Neural cell (in vitro differentiated cells): ENCODE results near the gene RELN. TPM values are rescaled to one million over a fixed set of nuclear protein-coding genes. Genes with fewer than 3 reads are reported as not detected.

Experiments
- H2AFZ ChIP-seq: fragments of 200-600, 300-800 bp; sonication (generic), shearing (Covaris generic); 2 replicates; pipeline ENCODE4 v1.6.0; 2014; ENCODE audit warnings: low read depth, mild to moderate bottlenecking, antibody characterized with exemption, low read length, moderate library complexity
- H3F3A ChIP-seq: fragments of 200-600 bp; shearing (Covaris generic); 2 replicates; pipeline ENCODE4 v1.6.1; 2016; ENCODE audit warnings: mild to moderate bottlenecking, moderate library complexity, mixed read lengths, antibody characterized with exemption, low read length; ENCODE audit not compliant: insufficient read depth, poor library complexity, severe bottlenecking
- H3K27ac ChIP-seq: fragments of 200-600, 300-800 bp; sonication (generic), shearing (Covaris generic); 2 replicates; pipeline ENCODE4 v1.5.1; 2014; ENCODE audit warnings: mild to moderate bottlenecking, low read length, moderate library complexity
- H3K27me3 ChIP-seq: fragments of 300-800, 200-600 bp; sonication (generic), shearing (Covaris generic); 2 replicates; pipeline ENCODE4 v1.6.0; 2014; ENCODE audit warnings: mild to moderate bottlenecking, low read depth, low read length, moderate library complexity; ENCODE audit not compliant: insufficient read depth
- H3K36me3 ChIP-seq: fragments of 300-800, 200-600 bp; sonication (generic), shearing (Covaris generic); 2 replicates; pipeline ENCODE4 v1.5.1; 2014; ENCODE audit warnings: mild to moderate bottlenecking, antibody characterized with exemption, low read length, moderate library complexity; ENCODE audit not compliant: insufficient read depth
- H3K4me2 ChIP-seq: fragments of 300-800, 200-600 bp; sonication (generic), shearing (Covaris generic); 2 replicates; pipeline ENCODE4 v1.6.0; 2014; ENCODE audit warnings: mild to moderate bottlenecking, low read length
- H3K4me3 ChIP-seq: fragments of 300-800, 200-600 bp; sonication (generic), shearing (Covaris generic); 2 replicates; pipeline ENCODE4 v1.5.1; 2014; ENCODE audit warnings: mild to moderate bottlenecking, low read length, moderate library complexity
- H3K79me2 ChIP-seq: fragments of 200-600 bp; shearing (Covaris generic); replicated peaks from 2 replicates; pipeline ENCODE4 v1.6.0; 2014; ENCODE audit warnings: mild to moderate bottlenecking, low read length, moderate library complexity; ENCODE audit not compliant: insufficient read depth
- H3K9ac ChIP-seq: fragments of 300-800, 200-600 bp; sonication (generic), shearing (Covaris generic); 2 replicates; pipeline ENCODE4 v1.6.1; 2016; ENCODE audit warnings: mild to moderate bottlenecking, low read length, mixed read lengths
- H3K9me2 ChIP-seq: fragments of 200-600 bp; shearing (Covaris generic); 2 replicates; pipeline ENCODE4 v1.6.1; 2016; ENCODE audit warnings: mild to moderate bottlenecking, low read length, mixed read lengths; ENCODE audit not compliant: insufficient read depth
- H3K9me3 ChIP-seq: fragments of 200-600, 300-800 bp; sonication (generic), shearing (Covaris generic); 2 replicates; pipeline ENCODE4 v1.6.1; 2016; ENCODE audit warnings: mild to moderate bottlenecking, mixed run types, low read length, moderate library complexity, mixed read lengths
- H4K20me1 ChIP-seq: fragments of 200-600 bp; shearing (Covaris generic); 2 replicates; pipeline ENCODE4 v1.6.1; 2016; ENCODE audit warnings: mild to moderate bottlenecking, mixed run types; ENCODE audit not compliant: insufficient read depth
- EP300 ChIP-seq: fragments of 450-650 bp; conservative IDR thresholded peaks from 2 replicates; pipeline ENCODE4 v1.6.1; 2014; ENCODE audit warnings: antibody characterized with exemption, mild to moderate bottlenecking, moderate library complexity; ENCODE audit not compliant: poor library complexity, severe bottlenecking
- EZH2 ChIP-seq: fragments of 200-600, 300-800 bp; shearing (Covaris generic), sonication (generic); IDR thresholded peaks from 2 replicates; pipeline ENCODE4 v1.6.1; 2014; ENCODE audit warnings: antibody characterized with exemption, low read length, borderline replicate concordance, mild to moderate bottlenecking; ENCODE audit not compliant: insufficient read depth, poor library complexity, severe bottlenecking
- MXI1 ChIP-seq: fragments of 450-650 bp; conservative IDR thresholded peaks from 2 replicates; pipeline ENCODE4 v1.6.1; 2014; ENCODE audit warnings: antibody characterized with exemption, mild to moderate bottlenecking; ENCODE audit not compliant: poor library complexity, severe bottlenecking
- POLR2AphosphoS5 ChIP-seq: IDR thresholded peaks from 2 replicates; pipeline ENCODE4 v1.6.1; 2012
- RAD21 ChIP-seq: fragments of 450-650 bp; conservative IDR thresholded peaks from 2 replicates; pipeline ENCODE4 v1.6.1; 2014; ENCODE audit warnings: antibody characterized with exemption, mild to moderate bottlenecking, moderate library complexity
- SMC3 ChIP-seq: fragments of 450-650 bp; conservative IDR thresholded peaks from 2 replicates; pipeline ENCODE4 v1.6.1; 2014; ENCODE audit warnings: antibody characterized with exemption, mild to moderate bottlenecking, moderate library complexity; ENCODE audit not compliant: poor library complexity
- TAF1 ChIP-seq: IDR thresholded peaks from 2 replicates; pipeline ENCODE4 v1.6.1; 2012; ENCODE audit warnings: low read depth
- polyA plus RNA-seq: library from polyadenylated mRNA; depleted of rRNA; stranded (reverse); fragments of >200 nt; gene quantifications from 2 replicates; pipeline ENCODE4 v1.2.3, GENCODE V29; 2014
- TF ChIP-seq, protein P1 (sequence below): fragments of 450-650 bp; IDR thresholded peaks from 2 replicates; pipeline ENCODE4 v1.5.1; 2014; ENCODE audit warnings: antibody characterized with exemption, mild to moderate bottlenecking, moderate library complexity; ENCODE audit not compliant: poor library complexity, severe bottlenecking
- TF ChIP-seq, protein P2 (sequence below): IDR thresholded peaks from 2 replicates; pipeline ENCODE4 v1.6.1; 2012; ENCODE audit warnings: borderline replicate concordance

The RELN gene
- polyA plus RNA-seq, 1 donor from 2014 or later, result 178 TPM

DNA sequence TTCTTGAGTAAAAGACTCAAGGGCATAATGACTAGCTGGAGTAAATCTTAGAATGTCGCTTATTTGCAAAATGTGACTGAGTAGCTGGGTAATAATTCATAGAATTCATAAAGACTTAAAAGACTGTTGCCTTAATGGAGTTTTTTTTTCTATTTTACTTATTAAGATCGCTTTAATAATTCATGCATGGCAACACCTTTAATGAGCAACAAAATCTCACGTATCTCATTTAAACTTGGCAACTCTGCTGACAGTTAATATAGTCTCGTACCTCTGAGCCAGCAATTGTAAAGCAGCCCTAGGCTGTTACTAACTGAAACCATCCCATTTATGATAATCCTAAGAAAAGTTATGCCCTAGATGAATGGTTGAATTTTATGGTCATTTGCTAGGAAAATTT lies 455.7 kb downstream of the RELN start:
- Histone ChIP-seq H3K9me2 (no peaks in the 10 kb centered on the region), H2AFZ (no peak overlapping the region), H3K9me3 (no peaks in the 10 kb centered on the region), H3K79me2 (no peaks in the 10 kb centered on the region), H3K9ac (no peak overlapping the region), H3K4me2 (no peak overlapping the region), H3F3A (no peaks in the 10 kb centered on the region), H3K36me3 (no peaks in the 10 kb centered on the region), H3K4me3 (no peak overlapping the region), H4K20me1 (no peaks in the 10 kb centered on the region), H3K27me3 (no peaks in the 10 kb centered on the region), H3K27ac (no peak overlapping the region)
- TF ChIP-seq POLR2AphosphoS5 (no peak), MXI1 (no peak), SMC3 (no peak), RAD21 (no peak), EP300 (no peak), TAF1 (no peak), EZH2 (no peak)
- TF ChIP-seq, protein P1, sequence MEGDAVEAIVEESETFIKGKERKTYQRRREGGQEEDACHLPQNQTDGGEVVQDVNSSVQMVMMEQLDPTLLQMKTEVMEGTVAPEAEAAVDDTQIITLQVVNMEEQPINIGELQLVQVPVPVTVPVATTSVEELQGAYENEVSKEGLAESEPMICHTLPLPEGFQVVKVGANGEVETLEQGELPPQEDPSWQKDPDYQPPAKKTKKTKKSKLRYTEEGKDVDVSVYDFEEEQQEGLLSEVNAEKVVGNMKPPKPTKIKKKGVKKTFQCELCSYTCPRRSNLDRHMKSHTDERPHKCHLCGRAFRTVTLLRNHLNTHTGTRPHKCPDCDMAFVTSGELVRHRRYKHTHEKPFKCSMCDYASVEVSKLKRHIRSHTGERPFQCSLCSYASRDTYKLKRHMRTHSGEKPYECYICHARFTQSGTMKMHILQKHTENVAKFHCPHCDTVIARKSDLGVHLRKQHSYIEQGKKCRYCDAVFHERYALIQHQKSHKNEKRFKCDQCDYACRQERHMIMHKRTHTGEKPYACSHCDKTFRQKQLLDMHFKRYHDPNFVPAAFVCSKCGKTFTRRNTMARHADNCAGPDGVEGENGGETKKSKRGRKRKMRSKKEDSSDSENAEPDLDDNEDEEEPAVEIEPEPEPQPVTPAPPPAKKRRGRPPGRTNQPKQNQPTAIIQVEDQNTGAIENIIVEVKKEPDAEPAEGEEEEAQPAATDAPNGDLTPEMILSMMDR, result no peak
- TF ChIP-seq, protein P2, sequence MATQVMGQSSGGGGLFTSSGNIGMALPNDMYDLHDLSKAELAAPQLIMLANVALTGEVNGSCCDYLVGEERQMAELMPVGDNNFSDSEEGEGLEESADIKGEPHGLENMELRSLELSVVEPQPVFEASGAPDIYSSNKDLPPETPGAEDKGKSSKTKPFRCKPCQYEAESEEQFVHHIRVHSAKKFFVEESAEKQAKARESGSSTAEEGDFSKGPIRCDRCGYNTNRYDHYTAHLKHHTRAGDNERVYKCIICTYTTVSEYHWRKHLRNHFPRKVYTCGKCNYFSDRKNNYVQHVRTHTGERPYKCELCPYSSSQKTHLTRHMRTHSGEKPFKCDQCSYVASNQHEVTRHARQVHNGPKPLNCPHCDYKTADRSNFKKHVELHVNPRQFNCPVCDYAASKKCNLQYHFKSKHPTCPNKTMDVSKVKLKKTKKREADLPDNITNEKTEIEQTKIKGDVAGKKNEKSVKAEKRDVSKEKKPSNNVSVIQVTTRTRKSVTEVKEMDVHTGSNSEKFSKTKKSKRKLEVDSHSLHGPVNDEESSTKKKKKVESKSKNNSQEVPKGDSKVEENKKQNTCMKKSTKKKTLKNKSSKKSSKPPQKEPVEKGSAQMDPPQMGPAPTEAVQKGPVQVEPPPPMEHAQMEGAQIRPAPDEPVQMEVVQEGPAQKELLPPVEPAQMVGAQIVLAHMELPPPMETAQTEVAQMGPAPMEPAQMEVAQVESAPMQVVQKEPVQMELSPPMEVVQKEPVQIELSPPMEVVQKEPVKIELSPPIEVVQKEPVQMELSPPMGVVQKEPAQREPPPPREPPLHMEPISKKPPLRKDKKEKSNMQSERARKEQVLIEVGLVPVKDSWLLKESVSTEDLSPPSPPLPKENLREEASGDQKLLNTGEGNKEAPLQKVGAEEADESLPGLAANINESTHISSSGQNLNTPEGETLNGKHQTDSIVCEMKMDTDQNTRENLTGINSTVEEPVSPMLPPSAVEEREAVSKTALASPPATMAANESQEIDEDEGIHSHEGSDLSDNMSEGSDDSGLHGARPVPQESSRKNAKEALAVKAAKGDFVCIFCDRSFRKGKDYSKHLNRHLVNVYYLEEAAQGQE, result no peak

DNA sequence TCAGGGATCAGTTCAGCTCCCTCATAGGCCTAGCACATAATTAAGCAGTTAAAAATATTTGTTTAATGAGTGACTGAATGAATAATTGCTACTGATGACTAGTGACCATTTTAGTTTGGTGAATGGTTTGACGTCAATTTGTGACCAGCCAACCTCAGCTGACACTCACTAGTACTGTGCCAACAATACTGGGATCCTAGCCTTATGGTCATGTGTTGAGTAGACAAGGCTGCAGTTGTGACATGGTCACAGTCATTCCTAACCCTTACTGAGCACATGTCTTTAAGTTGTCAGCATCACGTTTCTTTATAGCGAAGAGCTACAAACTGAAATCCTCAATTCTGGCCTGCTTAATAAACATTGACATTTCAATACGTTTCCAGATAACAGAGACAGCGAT lies 456.5 kb downstream of the RELN start:
- Histone ChIP-seq H3K27ac (no peak overlapping the region), H2AFZ (no peak overlapping the region), H3K9ac (no peak overlapping the region), H3K9me3 (no peaks in the 10 kb centered on the region), H3K4me3 (no peak overlapping the region), H3K4me2 (no peak overlapping the region), H3K36me3 (no peaks in the 10 kb centered on the region), H3K9me2 (no peaks in the 10 kb centered on the region), H4K20me1 (no peaks in the 10 kb centered on the region), H3K79me2 (no peaks in the 10 kb centered on the region), H3K27me3 (no peaks in the 10 kb centered on the region), H3F3A (no peaks in the 10 kb centered on the region)
- no peak for TF ChIP-seq EP300

DNA sequence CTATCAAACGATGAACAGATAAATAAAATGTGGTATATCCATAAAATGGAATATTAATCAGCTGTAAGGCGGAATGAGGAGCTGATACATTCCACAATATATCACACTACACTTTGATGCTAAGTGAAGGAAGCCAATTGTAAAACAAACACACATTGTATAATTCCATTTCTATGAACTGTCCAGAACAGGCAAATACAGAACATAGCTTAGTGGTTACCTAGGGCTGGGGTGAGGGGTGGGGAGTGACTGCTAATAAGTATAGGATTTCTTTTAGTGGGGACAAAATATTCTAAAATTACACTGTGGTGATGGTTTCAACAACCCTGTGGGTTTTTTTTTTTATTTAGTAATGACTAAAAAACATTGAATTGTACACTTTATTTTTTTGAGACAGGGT lies 461.3 kb downstream of the RELN start:
- no peak overlapping the region for H3K4me3 ChIP-seq

More for the DNA sequence above, 461.3 kb downstream of the RELN start:
- no peaks in the 10 kb centered on the region for H3K9me2 ChIP-seq
- H3F3A ChIP-seq, result no peaks in the 10 kb centered on the region
- TF ChIP-seq TAF1, result no peak
- no peaks in the 10 kb centered on the region for H3K9me3 ChIP-seq
- H3K9ac ChIP-seq, result no peak overlapping the region
- H4K20me1 ChIP-seq, result no peaks in the 10 kb centered on the region
- no peaks in the 10 kb centered on the region for H3K36me3 ChIP-seq
- no peak overlapping the region for H3K27ac ChIP-seq
- H2AFZ ChIP-seq, result no peak overlapping the region
- H3K4me2 ChIP-seq, result no peak overlapping the region
- H3K27me3 ChIP-seq, result no peaks in the 10 kb centered on the region
- no peaks in the 10 kb centered on the region for H3K79me2 ChIP-seq
